Vagina (tissue), 2 donors: Measurements from ENCODE around the gene PCDHGB3. TPM values are rescaled to one million over a fixed set of nuclear protein-coding genes. Genes with fewer than 3 reads are reported as not detected.
A peak's percentile ranks its signal among the peaks of the same experiment; 100 is the strongest.
"Not testable (repeated sequence)": the region's sequence is repeated elsewhere in the genome, so short reads cannot be mapped to it uniquely, and the experiment has no call there.

ENCODE experiments used
- DNase-seq, 2 donors: peaks; one replicate each; pipeline ENCODE4 v3.0.0-alpha.2; 2017; ENCODE audit errors: extremely low spot score in 2 of 2
- H3K27ac ChIP-seq: fragments of 200-600 bp; sonication (generic); one replicate; pipeline ENCODE4 v1.5.1; 2019
- H3K27me3 ChIP-seq: fragments of 200-600 bp; sonication (generic); one replicate; pipeline ENCODE4 v1.5.1; 2019
- H3K36me3 ChIP-seq, 2 donors: fragments of 200-600 bp; sonication (generic); one replicate each; pipeline ENCODE4 v1.5.1; 2017 to 2019
- H3K4me1 ChIP-seq: fragments of 200-600 bp; sonication (generic); one replicate; pipeline ENCODE4 v1.5.1; 2019
- H3K4me3 ChIP-seq, 2 donors: fragments of 200-600 bp; sonication (generic); 1 replicate in 1 of 2; 2 replicates in 1 of 2; pipeline ENCODE4 v1.5.1; 2016 to 2019
- H3K9me3 ChIP-seq: fragments of 200-600 bp; sonication (generic); one replicate; pipeline ENCODE4 v1.5.1; 2019
- CTCF ChIP-seq, 3 experiments: fragments of 450-650 bp in 2 of 3; fragments of 200-600 bp in 1 of 3; sonication (generic) in 1 of 3; IDR thresholded peaks; one replicate each; pipeline ENCODE4 v1.5.1; 2017 to 2019; ENCODE audit warnings: antibody characterized with exemption in 3 of 3, mild to moderate bottlenecking in 2 of 3, moderate library complexity in 2 of 3
- POLR2A ChIP-seq, 2 donors: fragments of 450-650 bp; IDR thresholded peaks; one replicate each; pipeline ENCODE4 v1.6.1; 2017; ENCODE audit warnings: antibody characterized with exemption in 2 of 2, mild to moderate bottlenecking in 2 of 2, moderate library complexity in 2 of 2
- POLR2AphosphoS5 ChIP-seq, 2 donors: sonication (generic); formaldehyde crosslinking; IDR thresholded peaks; one replicate each; pipeline ENCODE4 v1.9.0; 2017; ENCODE audit warnings: antibody characterized with exemption in 2 of 2, mild to moderate bottlenecking in 2 of 2, low read depth in 1 of 2; ENCODE audit not compliant: insufficient read depth in 1 of 2
- intact Hi-C: fragments of 100-400 bp; cut with DNase I; formaldehyde crosslinking; loops from one replicate; pipeline ENCODE4 v1.15.1; 2023
- total RNA-seq: library from RNA; depleted of rRNA; stranded (reverse); fragments of >200 nt; gene quantifications from one replicate; pipeline ENCODE4 v1.2.3, GENCODE V29; 2016

The PCDHGB3 gene
- total RNA-seq, 1 donor from 2014 or later, result 5.4 TPM

- Histone ChIP-seq H3K27ac (no peak overlapping the region), H3K9me3 (peaks cover 82% of the 10 kb centered on the region), H3K27me3 (no peaks in the 10 kb centered on the region), H3K36me3 (peaks cover 0 to 20% of the 10 kb centered on the region in 2 donors), H3K4me1 (no peaks in the 10 kb centered on the region), H3K4me3 (peak overlapping the region in 1 of 2 donors; percentile 14)
- DNase-seq, result no peak
- intact Hi-C loops, result no loop called here
- TF ChIP-seq POLR2A (IDR thresholded peaks at IDR 0.05) (no peak), POLR2AphosphoS5 (IDR thresholded peaks at IDR 0.05; ENCODE audit: insufficient read depth in 1 of 2, low read depth in 1 of 2) (no peak), CTCF (IDR thresholded peaks at IDR 0.05) (no peak)
Observed at GRCh38 chr5:141403387-141403786, 33.3 kb downstream of the PCDHGB3 start.

GRCh38 chr5:141407790-141408505 is 37.9 kb downstream of the PCDHGB3 start, which contains the start of gene PCDHGB6:
Gene PCDHGB6, plus strand, starts transcription at chr5:141408021. Its CDS starts 182 bp downstream, at chr5:141408203.
- H3K36me3 ChIP-seq, H3K4me1 ChIP-seq, DNase-seq, H3K27me3 ChIP-seq, H3K27ac ChIP-seq, intact Hi-C loops: not testable (repeated sequence)
- H3K9me3 ChIP-seq, result peaks cover 87% of the 10 kb centered on the region
- peak in 1 of 3 experiments; percentile 22 for TF ChIP-seq CTCF (IDR thresholded peaks at IDR 0.05)
- H3K4me3 ChIP-seq, result peak within 1 kb of the TSS; percentile 5 to 13

- Histone ChIP-seq H3K4me1 (no peaks in the 10 kb centered on the region), H3K4me3 (no peak overlapping the region)
- intact Hi-C loops, result loop anchor here (10.0 kb wide), 2 partner anchors 115 to 155 kb away; no protein-coding TSS in a partner anchor
Observed at GRCh38 chr5:141409598-141410306, 39.7 kb downstream of the PCDHGB3 start.

GRCh38 chr5:141411575-141411974 is 41.5 kb downstream of the PCDHGB3 start:
- H3K36me3 ChIP-seq, result peaks cover 0 to 6% of the 10 kb centered on the region in 2 donors
- intact Hi-C loops, result loop anchor here (10.0 kb wide), 2 partner anchors 113 to 153 kb away; no protein-coding TSS in a partner anchor
- TF ChIP-seq POLR2AphosphoS5 (IDR thresholded peaks at IDR 0.05; ENCODE audit: insufficient read depth in 1 of 2, low read depth in 1 of 2) (no peak), POLR2A (IDR thresholded peaks at IDR 0.05) (no peak)
- H3K27ac ChIP-seq, result no peak overlapping the region
- no peak for DNase-seq
- H3K4me3 ChIP-seq, result no peak overlapping the region
- no peaks in the 10 kb centered on the region for H3K27me3 ChIP-seq
- peaks cover 81% of the 10 kb centered on the region for H3K9me3 ChIP-seq
- H3K4me1 ChIP-seq, result no peaks in the 10 kb centered on the region

More at GRCh38 chr5:141409598-141410306, 39.7 kb downstream of the PCDHGB3 start:
- DNase-seq, result no peak
- no peak for TF ChIP-seq POLR2AphosphoS5 (IDR thresholded peaks at IDR 0.05; ENCODE audit: insufficient read depth in 1 of 2, low read depth in 1 of 2)
- no peak for TF ChIP-seq CTCF (IDR thresholded peaks at IDR 0.05)
- TF ChIP-seq POLR2A (IDR thresholded peaks at IDR 0.05), result no peak
- H3K27ac ChIP-seq, result no peak overlapping the region
- H3K36me3 ChIP-seq, result peaks cover 0 to 6% of the 10 kb centered on the region in 2 donors
- H3K27me3 ChIP-seq, result no peaks in the 10 kb centered on the region
- H3K9me3 ChIP-seq, result peaks cover 87% of the 10 kb centered on the region

GRCh38 chr5:141412854-141413539 is 43.0 kb downstream of the PCDHGB3 start, which contains the start of gene PCDHGA10:
Gene PCDHGA10, plus strand, starts transcription at chr5:141412987. Its CDS starts 189 bp downstream, at chr5:141413176.
- Histone ChIP-seq H3K36me3 (peaks cover 0 to 6% of the 10 kb centered on the region in 2 donors), H3K27ac (no peak within 1 kb of the TSS), H3K9me3 (peaks cover 76% of the 10 kb centered on the region), H3K4me1 (no peaks in the 10 kb centered on the region), H3K27me3 (no peaks in the 10 kb centered on the region), H3K4me3 (peak within 1 kb of the TSS; percentile 10 to 26)
- TF ChIP-seq POLR2AphosphoS5 (IDR thresholded peaks at IDR 0.05; ENCODE audit: insufficient read depth in 1 of 2, low read depth in 1 of 2) (no peak), CTCF (IDR thresholded peaks at IDR 0.05) (peak in 1 of 3 experiments; percentile 19)
- intact Hi-C loops, result loop anchor here (10.0 kb wide), 2 partner anchors 112 to 152 kb away; no protein-coding TSS in a partner anchor
- no peak for DNase-seq
